UCSD-AML1 (cell line): ENCODE data around the gene MTHFS.
"Not testable (repeated sequence)": the region's sequence is repeated elsewhere in the genome, so short reads cannot be mapped to it uniquely, and the experiment has no call there.

Experiments
- DNase-seq: peaks from one replicate; lab custom pipeline; 2025; ENCODE audit not compliant: unreplicated experiment; lab: John Stamatoyannopoulos, UW

MTHFS gene

DNA sequence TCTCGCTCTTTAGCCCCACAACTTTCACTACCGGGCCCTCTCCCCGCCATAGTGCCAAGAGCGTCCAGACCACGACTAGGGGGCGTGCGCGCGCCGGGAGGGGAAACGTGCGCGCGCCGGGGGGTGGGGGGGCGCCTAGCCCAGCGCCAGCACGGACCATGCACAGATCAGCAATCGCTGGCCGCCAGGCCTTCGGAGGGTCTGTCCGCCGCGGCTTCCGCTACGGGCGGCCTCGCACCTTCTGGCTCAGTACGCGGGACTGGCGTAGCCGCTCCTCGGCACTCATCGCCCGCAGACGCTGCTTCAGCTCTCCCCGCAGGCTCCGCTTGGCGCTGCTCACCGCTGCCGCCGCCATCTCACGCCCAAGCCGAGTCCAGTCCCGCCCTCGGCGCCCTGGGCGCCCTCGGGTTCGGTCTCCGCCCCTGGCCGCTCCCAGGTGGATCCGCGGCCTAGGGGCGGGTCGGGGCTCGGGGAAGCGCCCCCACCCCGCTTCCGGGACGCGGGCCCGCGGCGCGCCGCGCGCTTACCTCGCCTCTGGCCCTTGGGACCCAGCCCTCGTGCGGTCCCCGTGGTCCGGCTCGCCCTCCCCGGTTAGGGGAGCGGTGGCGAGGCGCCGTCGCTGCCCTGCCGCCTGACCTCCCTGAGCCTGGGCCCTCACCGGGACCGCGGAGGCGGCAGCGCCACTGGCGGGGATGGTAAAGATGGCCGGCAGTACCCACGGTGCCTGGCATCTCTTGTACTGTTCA, at the start of gene MTHFS:
MTHFS (minus strand) TSS at position 381 of the 746 bp plus-strand sequence; CDS start at position 355, 26 bp downstream.
- peak; percentile 91 for DNase-seq

DNA sequence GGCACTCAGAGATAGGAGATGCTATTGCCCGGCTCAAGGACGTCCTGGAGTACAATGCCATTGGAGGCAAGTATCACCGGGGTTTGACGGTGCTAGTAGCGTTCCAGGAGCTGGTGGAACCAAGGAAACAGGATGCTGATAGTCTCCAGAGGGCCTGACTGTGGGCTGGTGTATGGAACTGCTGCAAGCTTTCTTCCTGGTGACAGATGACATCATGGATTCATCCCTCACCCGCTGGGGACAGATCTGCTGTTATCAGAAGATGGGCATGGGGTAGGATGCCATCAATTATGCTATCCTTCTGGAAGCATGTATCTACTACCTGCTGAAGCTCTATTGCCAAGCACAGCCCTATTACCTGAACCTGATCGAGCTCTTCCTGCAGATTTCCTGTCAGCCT, 47.8 kb upstream of the MTHFS start:
- DNase-seq = no peak

DNA sequence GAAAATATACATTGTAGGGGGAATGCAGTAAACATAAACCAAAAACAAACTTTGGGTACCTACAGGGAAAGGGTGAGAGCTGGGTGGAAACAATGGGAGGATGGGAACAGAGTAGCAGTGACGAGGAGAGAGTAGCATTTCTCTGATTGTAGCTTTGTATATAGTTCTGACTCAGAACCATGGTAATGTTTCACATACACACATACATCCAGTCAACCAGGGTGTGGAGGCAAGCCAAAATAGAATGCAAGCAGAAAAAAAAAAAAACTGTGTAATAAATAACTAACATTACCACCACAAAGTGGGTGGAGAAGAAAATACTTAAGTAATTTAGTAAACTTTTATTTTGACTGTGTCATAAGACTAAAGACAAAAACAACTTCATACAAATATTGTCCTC, 47.0 kb upstream of the MTHFS start:
- no peak for DNase-seq

DNA sequence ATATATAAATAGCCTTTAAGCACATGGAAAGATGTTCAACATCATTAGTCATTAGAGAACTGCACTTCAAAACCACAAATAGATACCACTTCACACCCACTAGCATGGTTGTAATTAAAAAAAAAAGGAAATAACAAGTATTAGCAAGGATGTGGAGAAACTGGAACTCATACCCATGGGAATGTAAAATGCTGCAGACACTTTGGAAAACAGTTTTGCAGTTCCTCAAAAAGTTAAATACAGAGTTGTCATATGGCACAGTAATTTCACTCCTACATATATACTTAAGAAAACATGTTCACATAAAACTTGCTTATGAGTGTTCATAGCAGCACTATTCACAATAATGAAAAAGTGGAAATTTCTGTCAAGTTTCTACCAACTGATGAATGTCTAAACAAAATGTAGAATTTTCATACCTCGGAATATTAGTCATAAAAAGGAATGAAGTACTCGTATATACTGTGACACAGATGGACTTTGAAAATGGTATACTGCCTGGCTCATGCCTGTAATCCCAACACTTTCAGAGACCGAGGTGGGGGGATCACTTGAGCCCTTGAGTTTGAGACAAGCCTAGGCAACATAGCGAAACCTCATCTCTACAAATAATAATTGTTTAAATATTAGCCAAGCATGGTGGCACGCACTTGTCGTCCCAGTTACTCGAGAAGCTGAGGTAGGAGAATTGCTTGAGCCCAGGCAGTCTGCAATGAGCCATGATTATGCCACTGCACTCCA, 46.1 kb upstream of the MTHFS start:
- no peak for DNase-seq

DNA sequence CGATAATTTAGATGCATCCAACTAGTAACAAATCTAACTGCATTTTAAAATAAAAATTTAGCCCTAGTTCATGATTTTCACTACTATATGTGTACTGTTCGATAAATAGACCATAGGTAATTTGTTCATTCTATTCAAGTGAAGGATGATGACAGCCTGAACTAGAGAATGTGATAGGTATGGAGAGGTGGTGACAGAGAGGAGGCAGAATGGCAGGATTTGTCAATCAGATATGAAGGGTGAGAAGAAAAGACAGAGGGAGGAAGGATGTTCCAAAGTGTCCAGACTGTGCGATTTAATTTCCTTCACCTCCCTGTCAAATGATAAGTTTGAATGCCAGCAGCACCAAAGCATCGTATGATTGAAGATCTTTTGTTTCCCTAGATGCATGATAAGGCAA, 42.6 kb upstream of the MTHFS start:
- no peak for DNase-seq

DNA sequence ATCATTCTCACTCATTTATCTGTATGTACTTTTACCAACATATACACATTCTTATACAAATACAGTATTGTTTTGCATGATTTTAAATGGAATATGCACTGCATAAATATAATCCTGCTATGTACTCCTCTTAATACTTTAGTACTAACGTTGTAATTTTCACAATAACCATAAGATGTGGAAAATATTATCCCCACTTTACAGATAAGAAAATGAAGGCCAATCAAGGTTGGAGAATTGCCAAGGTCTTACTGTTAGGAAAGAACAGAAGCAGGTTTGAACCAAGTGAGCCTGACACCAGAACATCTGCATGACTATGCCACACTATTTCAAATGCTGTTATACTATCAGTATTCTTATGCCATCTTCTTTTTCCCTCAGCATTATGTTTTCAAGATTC, 41.3 kb upstream of the MTHFS start:
- no peak for DNase-seq

DNA sequence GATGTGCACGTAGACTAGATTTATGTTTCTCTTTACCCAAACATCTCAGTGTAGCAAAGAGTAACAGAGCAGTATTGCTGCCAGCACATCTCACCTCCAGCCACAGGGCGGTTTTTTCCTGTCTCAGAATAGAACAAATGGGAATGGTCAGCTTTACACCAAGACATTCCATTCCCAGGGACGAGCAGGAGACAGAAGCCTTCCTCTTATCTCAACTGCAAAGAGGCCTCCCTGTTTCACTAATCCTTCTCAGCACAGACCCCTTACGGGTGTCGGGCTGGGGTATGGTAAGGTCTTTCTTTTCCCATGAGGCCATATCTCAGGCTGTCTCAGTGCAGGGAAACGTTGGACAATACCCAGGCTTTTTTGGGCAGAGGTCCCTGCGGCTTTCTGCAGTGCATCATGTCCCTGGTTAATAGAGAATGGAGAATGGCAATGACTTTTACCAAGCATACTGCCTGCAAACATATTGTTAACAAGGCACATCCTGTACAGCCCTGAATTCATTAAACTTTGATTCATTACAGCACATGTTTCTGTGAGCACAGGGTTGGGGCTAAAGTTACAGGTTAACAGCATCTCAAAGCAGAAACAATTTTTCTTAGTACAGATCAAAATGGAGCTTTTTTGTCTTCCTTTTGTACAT, 38.9 kb upstream of the MTHFS start:
- DNase-seq = not testable (repeated sequence)

DNA sequence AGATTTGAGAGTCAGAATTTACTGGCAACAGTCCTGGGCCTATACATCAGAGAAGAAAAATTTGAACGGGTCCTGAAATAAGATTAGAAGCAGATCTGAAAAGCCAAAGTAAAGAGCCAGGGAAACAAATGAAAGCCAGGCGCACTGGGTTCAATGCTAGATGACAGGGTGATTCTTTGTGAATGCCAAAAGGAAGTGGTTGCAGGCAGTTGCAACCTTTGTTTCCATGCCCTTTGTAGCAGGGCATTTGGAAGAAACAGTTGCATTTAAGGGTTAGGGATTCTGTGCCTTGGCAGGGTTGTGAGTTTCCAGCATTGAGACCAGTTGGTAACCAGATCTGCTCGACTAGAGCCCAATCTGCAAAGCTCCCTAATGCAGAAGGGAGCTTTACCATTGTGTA, 36.4 kb upstream of the MTHFS start:
- DNase-seq = no peak

DNA sequence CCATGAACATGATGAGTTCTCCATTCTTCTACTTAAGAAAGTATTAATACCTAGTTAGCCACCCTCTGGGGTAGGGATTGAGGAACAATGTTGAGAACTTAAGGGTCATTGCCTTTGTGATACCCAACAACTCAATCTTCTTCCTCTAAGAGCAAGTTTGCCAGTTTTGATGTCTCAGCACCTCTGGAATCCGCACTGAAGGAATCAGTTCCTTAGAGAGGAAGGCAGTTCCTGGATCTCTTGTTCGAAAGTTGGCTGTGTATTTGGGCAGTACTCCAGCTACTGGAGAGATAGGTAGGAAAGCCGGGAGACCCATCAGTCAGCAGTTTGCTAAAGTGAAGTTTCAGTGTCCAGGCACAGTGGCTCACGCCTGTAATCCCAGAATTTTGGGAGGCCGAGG, 35.6 kb upstream of the MTHFS start:
- no peak for DNase-seq

DNA sequence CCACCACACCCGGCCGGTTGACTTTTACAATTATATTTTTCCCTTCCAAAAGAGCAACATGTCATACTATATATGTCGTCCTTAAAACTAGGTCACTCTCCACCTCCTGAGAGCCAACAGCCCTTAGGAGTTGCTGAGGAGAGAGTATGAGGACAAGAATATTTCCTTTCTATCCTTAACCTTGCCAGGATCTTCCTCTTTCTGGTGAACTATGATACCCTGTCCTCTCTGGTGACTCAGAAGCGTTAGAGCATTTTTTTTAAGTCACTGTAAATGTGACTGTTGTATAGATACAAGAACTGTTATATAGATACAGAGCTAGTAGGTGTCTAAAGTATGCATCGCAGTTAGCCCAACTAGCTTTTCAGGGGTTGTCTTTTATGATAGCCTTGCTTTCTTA, 33.7 kb upstream of the MTHFS start:
- DNase-seq = no peak

DNA sequence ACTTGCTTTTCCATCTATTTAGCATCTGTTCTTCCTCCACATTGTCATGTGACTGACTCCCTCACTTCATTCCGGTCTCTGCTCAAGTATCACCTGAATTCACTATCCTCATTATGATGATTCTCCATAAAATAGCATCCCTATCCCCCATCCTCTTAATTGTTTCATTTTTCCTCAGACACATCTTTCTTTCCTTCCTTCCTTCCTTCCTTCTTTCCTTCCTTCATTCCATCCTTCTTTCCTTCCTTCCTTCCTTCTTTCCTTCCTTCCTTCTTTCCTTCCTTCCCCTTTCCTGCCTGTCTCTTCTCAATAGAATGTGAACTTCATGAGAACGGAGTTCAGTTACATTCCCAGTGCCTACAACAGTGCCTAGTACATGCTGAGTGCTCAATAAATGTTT, 32.6 kb upstream of the MTHFS start:
- DNase-seq = no peak

DNA sequence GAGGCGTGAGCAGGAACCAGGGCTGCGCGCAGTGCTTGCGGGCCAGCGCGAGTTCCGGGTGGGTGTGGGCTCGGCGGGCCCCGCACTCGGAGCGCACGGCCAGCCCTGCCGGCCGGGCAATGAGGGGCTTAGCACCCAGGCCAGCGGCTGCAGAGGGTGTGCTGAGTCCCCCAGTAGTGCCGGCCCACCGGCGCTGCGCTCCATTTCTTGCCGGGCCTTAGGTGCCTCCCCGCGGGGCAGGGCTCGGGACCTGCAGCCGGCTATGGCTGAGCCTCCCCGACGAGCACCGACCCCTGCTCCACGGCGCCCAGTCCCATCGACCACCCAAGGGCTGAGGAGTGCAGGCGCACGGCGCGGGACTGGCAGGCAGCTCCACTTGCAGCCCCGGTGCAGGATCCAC, 29.3 kb upstream of the MTHFS start:
- DNase-seq = not testable (repeated sequence)

DNA sequence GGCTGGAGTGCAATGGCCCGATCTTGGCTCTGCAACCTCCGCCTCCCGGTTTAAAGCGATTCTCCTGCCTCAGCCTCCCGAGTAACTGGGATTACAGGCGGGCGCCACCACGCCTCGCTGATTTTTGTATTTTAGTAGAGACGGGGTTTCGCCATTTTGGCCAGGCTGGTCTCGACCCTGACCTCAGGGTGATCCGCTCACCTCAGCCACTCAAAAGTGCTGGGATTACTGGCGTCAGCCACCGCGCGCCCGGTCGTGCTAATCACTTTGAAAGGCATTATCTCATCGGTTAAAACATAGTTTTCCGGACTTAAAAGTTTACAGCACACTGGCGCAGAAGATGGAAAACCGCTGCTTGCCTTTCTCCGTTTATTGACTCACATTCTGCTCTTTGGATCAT, 27.6 kb upstream of the MTHFS start:
- DNase-seq = no peak

DNA sequence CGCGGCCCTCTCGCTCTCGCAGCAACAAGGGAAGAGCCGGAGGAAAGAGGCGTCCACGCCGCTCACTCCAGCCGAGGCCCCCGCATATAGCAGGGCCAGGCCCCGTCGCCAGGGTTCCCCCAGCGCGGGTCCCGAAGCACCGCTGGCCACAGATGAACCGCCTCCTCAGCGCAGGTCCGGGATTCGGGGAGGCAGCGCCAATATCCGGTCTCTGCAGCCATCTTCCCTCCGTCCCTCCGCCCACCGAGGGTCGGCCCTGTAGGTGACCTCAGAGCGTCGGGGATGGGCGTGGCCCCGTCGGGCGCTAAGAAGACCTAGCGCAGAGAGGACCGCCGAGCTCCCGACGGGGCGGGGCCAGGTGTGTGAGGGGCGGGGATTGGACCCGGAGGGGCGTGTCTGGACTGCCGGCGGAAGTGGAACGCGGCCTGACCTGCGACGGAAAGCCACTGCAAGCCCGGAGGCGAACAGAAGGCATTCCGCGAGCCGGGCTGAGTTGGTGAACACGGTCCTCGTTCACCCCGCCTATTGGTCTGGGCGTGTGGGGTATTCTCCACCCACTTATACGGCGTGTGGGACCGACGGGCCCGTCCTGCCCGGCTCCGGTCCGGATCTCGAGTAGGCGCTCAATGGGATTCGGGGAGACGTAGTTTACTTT, 26.8 kb upstream of the MTHFS start:
- peak; percentile 100 for DNase-seq

DNA sequence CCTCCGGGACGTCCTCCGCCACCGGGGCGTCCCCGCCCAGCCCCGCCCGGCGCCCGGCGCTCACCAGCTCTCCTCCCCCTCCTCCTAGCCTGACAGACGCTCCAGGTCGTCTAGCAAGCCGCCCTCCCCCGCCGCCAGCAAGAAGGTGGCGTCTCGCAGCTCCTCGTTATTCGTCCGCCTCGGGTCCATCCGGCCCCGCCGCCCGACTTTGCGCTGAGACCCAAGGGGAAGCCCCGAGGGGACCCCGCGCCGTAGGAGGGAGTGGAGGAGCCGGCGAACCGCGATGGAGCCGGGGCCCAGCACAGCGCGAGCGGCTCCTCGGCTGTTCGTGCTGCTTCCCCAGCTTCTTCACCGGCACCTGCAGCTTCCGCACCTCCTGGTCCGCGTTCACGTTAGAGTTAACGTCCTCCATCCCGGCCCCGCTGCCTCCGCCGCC, 26.3 kb upstream of the MTHFS start:
- DNase-seq = peak; percentile 69

DNA sequence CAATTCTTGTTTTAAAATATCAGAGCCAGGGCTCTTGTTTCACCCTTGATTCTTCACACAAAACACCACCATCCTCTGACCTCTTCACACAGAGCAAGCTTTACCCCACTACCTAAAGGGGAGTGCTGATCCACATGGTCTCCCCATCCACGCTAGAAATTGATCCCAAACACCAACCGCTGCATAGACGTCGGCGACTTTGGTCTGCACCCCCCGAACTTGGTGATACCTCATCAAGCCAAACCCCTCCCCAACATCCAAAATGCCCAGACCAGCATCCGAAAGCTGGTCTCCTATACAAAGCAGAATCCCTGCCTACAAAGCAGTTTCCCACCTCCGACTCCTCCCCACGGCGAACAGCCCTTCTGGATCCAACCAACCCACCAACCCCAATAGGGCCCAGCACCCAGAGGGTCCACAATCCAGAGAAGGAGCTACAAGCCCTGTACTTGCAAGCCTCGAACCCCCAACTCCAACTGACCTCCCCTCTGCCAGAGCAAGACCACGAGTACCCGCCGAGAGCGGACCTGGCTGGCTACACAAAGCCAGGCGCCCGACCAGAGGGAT, 25.8 kb upstream of the MTHFS start:
- DNase-seq = no peak

DNA sequence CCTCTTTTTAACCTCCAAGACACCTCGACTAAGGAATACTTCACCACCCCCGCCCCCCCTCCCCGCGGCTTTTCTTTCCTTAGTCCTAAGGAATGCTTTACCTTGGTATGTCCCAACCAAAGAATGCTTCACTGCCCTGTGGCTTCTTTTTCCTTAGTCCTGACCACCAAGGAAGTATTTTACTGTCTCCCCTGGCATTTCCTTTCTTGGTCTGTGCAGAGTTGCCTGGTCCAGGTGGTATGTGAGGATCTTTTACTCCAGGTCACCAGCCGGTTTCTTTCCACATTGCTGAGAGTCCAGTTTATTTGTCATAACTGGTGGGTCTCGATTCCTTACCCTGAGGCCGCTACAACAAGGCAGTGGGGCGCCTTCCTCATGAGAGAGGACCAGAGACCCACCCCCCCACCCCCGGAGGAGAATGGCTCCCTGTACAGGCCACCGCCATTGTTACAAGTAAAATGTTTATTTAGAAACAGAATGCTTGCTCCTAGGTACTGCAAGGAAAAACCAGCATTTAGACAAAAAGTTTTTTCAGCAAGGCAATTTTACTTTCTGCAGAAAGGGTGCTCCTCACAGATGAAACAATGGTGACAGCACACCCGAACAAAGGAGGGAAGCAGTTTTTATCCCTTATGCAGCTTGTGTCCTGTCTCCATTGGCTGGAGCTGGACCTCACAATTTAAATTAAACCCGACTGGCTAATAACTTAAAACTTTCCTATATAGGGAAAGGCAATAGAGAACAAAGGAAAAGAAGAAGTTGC, 23.1 kb upstream of the MTHFS start:
- no peak for DNase-seq

DNA sequence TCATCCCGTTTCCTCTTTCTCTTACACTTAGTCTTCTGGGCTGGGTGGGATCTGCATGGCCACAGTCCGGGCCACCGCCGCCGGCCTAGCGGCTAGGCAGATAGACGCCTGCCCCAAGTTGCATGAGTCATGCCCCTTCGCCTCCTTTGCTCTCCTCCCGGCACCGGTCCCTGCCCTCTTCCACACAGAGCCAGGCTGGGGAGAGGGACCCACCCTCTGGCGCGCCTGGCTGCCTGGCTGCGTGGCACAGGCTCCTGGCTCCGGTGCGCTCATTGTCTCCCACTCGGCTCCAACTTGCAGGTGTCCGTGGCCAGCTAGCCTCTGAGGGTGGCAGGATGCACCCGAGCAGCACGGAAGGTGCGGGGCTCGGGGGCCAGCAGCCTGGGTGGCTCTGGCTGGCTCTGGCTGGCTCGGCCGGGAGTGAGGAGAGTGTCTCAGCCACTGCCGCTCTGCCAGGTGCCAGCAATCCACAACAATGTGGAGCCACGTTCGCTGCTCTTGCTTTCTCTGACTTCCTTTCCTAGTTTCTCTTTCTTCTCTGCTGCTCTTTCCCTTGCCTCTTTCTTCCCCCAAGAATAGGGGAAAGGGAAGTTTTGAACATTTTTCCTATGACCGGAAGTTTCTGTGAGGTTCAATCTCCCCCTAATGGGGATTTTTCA, 22.4 kb upstream of the MTHFS start:
- DNase-seq = no peak

DNA sequence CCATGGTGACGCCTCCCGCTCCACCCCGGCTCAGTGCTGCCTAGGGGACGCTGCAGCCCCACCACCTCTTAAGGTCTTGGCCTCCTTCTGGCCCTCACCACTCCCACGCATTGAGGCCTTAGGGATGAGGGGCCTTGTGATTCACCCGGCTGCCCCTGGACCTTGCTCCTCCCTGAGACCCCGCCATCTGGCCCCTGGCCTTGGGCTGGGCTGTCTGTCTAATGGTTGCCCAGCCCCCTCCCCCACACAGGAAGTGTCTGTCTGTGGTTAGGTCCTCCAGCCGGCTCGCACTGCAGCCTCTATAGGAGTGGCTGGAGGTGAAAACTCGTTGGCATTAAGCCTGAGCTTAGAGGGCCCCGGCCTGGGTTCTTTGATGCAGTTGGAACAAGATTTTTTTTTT, 21.5 kb upstream of the MTHFS start:
- peak; percentile 32 for DNase-seq
